NK-92 (cell line): ENCODE data around the gene ANKH.
"Not testable (repeated sequence)": the region's sequence is repeated elsewhere in the genome, so short reads cannot be mapped to it uniquely, and the experiment has no call there.

Source experiments
- DNase-seq: peaks from one replicate; lab custom pipeline; 2025; ENCODE audit not compliant: unreplicated experiment; lab: John Stamatoyannopoulos, UW

ANKH gene

DNA sequence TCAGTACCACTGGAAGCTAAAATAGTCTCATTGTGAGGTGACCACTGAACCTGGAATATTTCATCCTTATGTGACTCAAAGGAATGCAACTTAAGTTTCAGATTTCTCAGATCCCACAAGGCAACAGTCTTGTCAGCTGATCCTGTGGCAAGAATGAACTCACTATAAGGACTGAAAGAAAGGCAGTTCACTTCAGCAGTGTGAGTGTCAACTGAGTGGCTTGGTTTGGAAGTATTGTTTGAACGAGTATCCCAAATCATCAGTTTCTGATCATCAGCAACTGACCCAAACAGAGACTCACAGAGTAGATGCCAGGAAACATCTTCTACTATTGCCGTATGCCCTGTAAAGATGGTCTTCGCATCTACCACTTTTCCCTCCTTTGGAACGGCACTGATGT, 74.2 kb downstream of the ANKH start:
- DNase-seq, result not testable (repeated sequence)

DNA sequence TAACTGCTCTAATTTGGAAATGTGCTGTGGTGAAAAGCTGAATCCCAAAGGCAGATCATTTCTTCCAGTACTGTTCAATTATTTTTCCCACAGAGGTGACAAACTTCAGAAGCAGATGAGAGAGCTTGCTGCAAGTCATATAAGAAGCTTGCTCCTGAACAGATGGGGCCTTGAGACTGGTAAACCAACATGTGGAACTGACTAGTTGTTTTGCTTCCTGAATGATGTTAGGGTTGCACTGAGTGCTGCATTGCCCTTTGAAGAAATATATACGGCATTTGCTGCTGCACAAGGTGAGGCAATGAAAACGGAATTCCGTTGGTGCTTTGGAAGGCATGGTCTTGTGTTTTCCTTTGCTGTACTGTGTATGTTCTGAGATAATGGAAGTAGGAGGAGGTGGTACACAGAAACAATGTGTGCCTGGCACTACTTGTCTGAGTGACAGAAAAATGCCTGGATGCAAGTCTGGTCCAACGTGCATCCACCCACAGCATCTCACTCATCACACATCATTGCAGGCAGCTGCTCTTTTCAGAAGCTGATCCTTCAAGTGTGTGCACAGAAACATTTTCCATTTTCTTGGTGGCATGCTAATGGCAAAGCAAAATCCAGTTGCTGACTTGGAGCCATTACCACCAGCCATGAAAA, 76.9 kb downstream of the ANKH start:
- no peak for DNase-seq

DNA sequence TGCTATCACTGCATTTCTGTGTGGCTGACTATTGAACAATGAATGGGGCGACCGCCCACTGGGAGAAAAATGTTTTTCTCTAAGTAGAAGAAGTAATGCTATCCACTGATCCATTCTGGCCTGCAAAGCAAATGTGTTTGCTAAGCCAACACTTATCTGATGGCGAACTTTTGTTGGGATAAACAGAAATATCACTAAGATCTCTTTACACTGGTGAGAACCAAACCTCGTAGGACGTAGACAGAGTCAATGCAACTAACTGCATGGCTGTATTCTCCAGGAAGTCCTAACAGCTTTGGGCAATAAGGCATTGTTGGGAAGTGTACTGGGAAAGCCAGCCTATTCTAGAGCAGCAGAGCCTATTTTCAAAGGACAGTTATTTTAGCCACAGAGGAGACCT, 77.7 kb downstream of the ANKH start:
- DNase-seq, result no peak

DNA sequence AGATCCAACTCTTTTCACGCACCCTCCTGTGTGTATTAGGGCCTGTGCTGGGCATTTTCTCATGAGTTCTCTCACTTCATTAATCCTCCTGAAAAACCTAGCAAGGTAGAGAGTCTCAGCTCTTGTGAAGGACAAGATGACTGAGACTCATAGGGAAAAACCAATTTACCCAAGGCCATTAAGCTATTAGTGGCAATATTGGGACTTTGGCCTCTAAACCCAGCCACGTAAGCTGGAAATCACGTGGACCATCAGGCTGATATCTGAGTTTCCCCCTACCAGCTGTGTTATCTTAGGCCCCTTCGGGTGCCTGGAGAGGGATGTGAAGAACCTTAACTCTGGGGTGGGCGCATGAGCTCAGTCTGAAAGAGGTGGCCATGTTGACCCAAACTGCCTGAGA, 80.7 kb downstream of the ANKH start:
- no peak for DNase-seq

DNA sequence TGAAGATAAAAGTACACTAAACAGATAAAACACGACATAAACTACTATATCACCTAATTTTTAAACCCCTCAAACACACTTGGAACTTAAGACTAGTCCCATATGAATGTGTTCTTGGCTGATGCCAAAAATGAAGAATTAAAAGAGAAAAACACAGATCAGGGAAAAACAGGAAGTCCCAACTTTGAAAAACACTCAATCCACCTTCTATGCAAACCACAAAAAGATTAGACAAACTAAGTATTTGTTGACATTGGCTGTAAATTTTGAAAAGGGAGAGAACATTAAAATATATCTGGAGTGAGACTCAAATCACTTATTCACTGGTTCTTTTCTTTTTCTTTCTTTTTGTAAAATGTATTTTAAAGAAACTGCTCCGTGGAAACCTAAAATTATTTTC, 81.4 kb downstream of the ANKH start:
- DNase-seq, result no peak

DNA sequence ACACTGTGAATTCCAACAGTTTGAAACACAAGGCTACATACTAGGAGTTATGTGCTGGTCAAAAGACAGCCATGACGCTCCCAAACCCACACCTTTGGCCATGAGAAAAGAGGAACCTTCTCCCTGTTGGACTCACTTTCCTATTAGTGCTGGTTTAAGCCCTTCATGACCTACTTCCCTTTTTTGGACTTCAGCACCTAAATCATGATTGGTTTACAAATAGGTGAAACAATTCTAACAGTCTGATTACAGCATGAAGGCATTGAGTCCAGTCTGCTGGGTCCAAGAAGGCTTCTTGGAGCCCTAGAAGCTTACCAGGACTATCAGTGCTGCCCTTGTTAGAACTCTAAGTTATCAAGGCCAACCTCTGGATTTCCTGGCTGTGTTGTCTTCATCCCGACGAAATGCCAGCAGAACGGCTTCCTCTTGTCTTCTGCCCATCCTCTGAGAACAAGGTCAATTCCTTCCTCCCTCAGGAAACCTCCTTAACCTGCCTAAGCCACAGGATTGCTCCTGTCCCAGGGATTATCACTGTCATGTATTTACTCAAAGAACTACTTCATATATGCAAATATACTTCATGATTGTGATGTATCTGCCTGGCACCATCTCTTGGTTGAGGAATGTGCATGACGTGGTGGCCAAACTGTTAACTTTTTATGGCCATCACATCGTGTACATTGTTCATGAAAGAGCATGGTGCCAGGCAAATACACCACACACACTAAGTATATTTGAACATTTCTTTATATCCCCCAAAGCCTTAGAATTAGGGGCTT, 83.6 kb downstream of the ANKH start:
- DNase-seq, result no peak

DNA sequence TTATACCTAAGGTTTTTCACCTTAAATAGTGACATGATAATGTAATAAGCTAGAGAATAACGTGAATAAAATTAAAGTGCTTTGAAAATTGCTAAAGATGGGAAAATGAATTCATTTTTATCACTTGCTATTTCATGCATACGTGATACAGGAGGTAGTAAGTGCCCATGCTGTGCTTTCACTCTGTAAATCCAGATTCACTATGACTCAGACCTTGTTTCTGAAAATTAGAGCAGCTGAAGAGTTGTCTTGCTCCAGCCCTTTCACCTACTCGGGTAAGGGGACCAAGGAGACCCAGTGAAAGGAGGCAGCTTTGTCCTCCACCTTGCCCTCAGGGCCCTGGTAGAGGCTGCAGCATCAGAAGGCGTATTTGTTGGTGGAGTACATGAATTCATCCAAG, 87.9 kb downstream of the ANKH start:
- no peak for DNase-seq

DNA sequence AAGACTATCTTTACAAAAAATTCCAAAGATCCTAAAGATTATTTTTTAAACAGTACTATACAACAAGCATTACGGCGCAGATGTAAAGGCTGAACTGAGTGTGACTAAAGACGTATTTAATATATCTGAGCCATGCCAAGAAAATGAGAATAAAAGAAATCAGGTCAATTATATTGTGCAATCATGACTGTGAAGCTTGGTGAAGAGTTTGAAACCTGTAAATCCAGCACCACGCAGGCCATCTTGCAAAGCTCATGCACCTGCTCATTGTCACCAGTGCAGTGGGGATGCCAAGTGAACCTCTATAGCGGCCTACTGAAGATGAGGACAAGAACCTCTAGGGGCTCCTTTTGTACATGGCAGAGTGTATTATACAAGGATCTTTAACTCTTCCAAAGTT, 89.0 kb downstream of the ANKH start:
- DNase-seq, result no peak

DNA sequence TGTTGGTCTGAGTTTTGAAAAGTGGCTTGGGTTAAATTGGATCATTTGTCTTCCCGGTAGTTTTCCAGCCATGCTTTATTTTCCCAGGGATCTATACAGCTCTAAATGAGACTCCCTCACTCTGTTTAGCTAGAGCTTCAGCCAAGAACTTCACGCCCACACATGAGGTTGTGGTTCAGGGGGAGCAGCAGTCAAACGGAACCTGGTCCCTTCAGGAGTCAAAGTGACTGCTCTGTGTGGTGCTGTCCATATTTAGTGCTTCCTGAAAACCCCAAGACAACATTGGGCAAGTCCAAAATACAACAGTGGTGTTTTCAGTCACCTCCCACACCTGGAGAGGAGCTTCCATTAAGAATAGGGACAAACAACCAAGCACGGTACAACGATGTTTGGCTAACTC, 90.5 kb downstream of the ANKH start:
- DNase-seq, result no peak

DNA sequence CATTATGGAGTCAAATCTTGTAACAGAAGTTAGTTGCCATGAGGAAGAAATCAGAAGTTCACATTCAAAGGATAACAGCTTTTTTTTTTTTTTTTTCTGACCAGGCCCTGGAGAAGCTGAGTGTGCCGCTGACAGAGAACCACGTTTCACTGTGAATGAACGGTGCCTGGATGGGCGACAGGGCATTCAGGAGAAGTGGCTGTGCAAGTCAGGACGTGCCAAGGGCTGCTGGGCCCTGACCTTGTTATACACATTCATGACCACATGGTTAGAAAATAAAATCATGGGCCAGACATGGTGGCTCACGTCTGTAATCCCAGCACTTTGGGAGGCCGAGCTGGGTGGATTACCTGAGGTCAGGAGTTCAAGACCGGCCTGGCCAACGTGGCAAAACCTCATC, 91.6 kb downstream of the ANKH start:
- DNase-seq, result no peak

DNA sequence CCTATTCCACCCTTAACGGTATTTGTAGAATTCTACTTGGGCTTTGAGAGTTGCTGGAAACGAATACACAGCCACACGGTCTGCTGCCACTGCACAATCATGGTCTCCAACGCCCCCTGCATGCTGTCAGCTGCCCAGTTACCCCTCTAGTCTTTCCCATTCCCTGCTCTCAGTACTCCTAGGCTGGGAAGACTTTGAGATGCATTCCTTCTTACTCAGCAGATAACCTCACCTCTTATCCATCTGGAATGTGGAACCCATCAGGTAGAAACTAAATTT, 92.8 kb downstream of the ANKH start:
- DNase-seq, result no peak

DNA sequence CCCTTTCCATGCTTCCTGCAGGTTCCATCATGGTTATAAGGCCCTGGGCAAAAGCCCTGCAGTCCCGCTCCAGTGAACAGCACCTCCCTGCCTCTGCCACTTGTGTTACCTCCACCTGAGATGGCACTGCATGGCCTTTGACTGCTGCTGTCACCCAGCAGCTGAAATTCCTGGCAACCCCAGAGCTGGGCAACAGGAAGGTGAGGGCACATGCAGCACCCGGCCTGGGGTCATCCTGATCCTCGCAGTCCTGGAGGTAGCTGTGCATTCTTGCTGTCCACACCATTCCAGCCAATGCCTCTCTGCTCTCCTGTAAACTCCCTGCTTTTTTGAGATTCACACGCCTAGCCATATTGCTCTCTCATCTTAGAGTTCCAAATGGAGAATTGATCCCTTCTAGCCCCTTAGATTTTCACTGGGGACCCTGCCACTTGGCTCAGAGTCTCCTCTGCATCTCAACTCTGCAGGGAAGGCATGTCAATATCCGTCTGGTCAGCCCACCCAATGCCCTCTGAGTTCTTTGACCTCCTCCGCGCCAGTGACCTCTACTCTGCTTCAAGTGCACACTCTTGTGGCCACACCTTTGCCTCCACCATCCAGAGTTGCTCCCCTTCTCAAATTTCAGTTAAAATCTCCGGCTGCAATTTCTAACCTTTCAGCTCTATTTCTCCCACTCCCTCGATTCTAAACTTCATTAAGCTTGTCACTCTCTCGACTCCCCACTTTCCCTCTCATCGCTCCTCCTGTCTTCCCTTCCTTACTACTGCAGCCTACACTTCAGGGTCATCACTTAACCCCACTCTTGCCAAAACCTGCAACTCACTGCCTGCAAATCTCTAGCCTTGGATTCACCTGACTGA, 93.4 kb downstream of the ANKH start:
- DNase-seq, result no peak

DNA sequence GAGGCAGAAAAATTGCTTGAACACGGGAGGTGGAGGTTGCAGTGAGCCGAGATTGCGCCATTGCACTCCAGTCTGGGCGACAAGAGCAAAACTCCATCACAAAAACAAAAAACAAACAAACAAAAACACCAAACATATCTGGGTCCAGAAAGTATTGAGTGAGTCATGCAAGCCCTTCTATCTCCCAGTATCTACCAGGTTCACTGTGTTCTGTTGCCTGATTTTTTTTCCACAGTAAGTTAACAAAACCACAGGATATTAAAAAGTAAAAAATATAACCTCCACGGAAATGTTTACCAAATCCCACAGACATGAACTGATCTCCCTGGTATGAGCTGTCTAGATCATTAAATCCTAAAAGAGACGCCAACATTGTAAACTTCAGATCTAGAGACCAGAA, 94.4 kb downstream of the ANKH start:
- DNase-seq, result no peak

DNA sequence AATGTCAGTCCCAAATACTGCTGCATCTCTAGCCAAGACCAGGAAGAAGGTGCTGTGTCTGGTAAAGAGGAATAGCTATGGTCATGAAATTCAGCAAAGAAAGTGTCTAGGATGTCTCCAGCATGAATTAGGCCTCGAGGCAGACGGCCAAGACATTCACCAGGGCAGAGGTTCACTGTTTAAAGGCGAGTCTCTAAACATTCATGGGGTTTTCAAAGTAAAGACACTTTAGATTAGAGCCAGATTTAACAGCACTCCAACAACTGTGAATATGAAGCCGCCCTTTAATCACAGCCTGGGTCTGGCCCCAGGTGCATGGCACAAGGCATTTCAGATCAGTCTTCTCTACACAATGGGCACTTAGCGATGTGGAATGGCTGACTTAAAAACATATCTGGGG, 95.0 kb downstream of the ANKH start:
- no peak for DNase-seq

DNA sequence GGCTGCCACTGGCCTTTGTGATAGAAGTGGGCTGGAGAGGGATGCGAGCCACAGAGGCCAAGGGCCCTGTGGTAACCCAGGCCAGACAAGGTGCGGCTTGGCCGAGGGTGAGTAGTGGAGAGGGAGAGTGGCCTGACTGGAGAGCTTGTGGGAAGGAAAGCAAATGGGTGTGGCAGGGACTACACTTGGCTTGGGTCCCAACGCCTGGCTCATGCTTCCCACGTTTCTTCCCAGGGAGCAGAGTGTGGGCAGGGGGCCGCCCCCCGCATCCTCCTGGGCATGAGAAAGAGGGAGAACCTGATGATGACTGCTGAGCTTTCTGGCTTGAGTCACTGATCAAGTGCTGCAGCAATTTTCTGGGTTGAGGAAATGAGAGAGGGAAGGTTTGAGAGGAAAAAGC, 95.7 kb downstream of the ANKH start:
- DNase-seq, result no peak

DNA sequence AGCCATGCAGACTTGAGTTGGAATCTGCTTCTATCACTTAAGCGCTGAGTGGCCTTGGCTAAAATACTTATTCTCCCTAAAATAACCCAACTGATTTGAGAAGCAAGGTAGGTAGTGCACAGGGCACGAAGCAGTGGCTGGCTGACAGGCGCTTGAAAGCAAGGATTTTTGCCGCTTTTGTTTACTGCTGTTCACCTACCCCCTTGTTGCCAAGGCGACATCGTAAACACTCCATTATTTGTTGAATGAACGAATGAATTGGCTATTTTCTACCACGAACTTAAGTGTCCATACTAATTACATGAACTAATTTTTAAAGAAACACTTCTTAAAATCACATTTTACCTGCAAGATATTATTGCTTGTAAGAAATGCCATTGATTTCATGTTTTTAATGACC, 98.0 kb downstream of the ANKH start:
- no peak for DNase-seq

DNA sequence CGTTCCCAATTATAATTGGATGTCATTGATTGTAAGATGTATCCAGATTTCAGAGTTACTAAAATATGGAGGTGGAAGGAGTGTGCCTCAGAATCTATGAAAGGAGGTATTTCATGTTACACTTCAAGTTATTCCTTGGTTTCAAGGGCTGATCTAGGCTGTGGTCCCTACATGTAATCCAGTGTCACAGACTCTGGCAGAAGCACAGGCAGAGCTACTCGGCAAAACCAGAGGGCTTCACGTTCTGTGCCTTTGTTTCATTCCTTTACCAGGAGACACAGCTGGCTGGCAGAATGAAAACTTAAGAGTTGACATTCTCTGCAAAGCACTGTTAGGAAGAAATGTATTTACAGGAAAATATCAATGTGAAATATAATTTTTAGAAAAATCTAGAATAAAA, 99.6 kb downstream of the ANKH start:
- no peak for DNase-seq

DNA sequence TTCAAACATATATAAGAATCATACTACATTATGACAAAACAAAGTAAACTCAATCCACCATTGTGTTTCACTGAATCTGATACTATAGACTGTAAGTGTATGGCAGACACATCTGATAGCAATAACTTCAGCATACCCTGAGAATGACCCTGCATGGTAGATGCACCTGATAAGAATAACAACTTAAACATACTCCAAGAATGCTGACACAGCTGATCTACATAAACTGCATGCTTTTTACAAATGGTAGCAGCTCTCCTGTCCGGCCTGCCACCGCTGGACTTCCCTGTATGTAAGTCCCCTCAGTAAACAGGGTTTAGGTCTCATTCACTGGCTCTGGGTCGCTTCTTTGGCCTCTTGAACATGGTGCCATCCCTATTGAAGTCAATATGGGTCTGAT, 100.4 kb downstream of the ANKH start:
- no peak for DNase-seq

DNA sequence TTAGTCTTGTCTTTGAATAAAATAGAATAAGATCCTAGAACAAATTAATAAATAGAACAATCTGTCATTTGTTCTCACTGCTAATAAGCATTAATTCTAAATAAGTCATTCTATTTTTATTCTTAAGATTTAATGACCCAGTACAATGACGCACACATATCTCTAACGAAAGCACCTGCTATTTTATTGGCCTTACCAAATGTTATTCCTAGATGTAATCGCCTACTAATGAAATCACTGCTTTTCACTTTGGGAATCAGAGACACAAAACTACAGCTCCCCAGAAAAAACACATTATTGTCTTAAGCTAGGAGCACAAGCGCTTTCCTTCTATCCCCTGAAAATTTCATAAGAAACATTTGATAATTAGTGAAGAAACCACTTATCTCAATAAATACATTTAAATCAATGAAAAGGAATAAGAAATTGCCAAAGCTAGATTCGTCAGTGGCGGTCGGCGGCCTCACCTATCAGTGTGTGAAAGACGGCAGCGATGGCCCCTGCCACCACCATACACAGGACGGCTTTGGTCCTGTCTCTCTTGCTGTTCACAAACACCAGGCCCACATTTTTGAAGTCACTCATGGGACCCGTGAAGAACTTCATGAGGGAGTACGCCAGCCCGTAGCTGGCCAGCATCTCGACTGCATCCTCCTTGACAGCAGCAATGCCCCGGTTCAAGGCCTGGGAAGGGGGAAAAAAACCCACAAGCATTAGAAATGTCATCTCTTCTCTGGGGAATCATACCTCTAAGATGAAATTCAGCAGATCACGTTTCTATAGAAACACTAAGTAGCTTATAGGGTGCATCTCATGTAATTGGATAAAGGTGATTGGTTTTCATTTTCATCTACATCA, 102.8 kb downstream of the ANKH start:
- no peak for DNase-seq

DNA sequence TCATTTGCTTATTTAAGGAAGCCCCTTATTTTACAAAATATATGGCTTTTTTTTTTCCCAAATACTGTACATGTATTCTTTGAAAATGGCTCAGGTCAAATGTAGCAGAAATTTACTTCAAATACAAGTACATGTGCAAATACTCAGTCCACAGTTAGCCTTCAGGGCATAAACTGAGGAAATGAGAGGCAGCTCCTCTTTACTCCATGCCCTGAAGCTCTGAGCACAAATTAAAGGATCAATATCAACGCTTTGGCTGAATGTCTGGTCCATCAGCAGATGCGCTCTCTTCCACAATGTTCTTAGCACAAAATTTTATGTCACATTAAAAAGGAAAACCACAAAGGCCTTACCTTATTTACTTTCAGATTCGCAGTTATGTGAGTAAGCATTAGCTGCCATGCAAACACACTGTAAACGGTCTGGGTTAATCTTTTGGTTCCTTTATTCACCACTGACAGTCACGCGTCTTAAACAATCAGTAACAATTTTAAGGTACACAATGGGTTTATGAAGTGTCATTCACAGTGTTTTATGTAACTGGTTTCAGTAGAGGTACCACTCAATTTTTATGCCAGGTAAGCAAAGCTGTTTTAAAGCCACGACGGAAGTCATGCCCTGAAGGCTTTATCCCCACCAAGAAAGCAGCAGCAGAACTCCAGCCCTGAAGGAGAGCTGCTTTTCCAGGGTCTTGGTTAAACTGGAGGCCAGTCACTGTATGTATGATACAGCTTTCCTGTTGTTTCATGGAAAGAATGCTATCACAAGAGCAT, 103.7 kb downstream of the ANKH start:
- no peak for DNase-seq

DNA sequence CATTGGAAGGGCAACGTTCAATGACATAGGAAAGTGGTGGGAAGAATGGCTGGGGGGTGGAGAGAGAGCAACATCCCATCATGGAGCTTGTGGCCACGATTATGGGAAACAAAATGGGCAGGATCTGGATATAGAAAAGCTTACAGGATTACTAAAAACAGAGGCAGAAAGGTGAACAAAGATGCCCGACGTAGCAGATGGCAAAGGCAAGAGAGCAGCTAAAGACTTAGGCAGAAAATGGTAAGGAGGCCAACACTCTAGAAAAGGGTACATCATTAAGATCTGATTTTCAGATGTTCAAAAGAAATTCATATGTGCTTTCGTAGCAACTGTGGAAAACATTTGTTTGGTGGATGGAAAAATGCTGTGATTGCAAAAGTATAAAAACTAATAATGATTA, 104.5 kb downstream of the ANKH start:
- DNase-seq, result no peak
